ENCODE measurements around the gene CPS1.

GRCh38 chr2:210553373-210553772, 3.0 kb upstream of the CPS1 start:
- no peak for TF ChIP-seq CTCF (IDR thresholded peaks at IDR 0.05)
- no peak for TF ChIP-seq TEAD4 (CRISPR knock-in tag; IDR thresholded peaks at IDR 0.05)
- TF ChIP-seq MLX (CRISPR knock-in tag; IDR thresholded peaks at IDR 0.05) = no peak
- no peak for TF ChIP-seq PRDM15 (CRISPR knock-in tag; IDR thresholded peaks at IDR 0.05)
- no peak for TF ChIP-seq FOXP1 (CRISPR knock-in tag; IDR thresholded peaks at IDR 0.05; ENCODE audit: borderline replicate concordance)
- TF ChIP-seq ZNF232 (CRISPR knock-in tag; IDR thresholded peaks at IDR 0.05) = no peak
- no peak for TF ChIP-seq CDX4 (CRISPR knock-in tag; IDR thresholded peaks at IDR 0.05; ENCODE audit: borderline replicate concordance)
- no peak for TF ChIP-seq NFYB (CRISPR knock-in tag; conservative IDR thresholded peaks at IDR 0.05; ENCODE audit: low read depth)
- TF ChIP-seq ZNF138 (CRISPR knock-in tag; conservative IDR thresholded peaks at IDR 0.05) = no peak
- no peak for TF ChIP-seq IRF2 (CRISPR knock-in tag; IDR thresholded peaks at IDR 0.05; ENCODE audit: borderline replicate concordance, low read depth)
- no peak for TF ChIP-seq ZNF317 (CRISPR knock-in tag; IDR thresholded peaks at IDR 0.05; ENCODE audit: borderline replicate concordance, low read depth)
- TF ChIP-seq ZSCAN18 (CRISPR knock-in tag; IDR thresholded peaks at IDR 0.05) = no peak
